Spleen (tissue), 7 donors: ENCODE measurements around the gene DEK.

ENCODE experiments used
- CTCF ChIP-seq, 11 experiments: fragments of 200-600 bp in 7 of 11; fragments of 450-650 bp in 4 of 11; sonication (generic) in 4 of 11; IDR thresholded peaks in 8 of 11; conservative IDR thresholded peaks in 3 of 11; 1 replicate in 7 of 11; 2 replicates in 4 of 11; pipeline versions ENCODE4 v1.4.0 to v1.8.0; 2016 to 2021; ENCODE audit warnings: antibody characterized with exemption in 11 of 11, inconsistent platforms in 4 of 11, mild to moderate bottlenecking in 1 of 11
- POLR2A ChIP-seq, 3 donors: fragments of 450-650 bp; IDR thresholded peaks; one replicate each; pipeline ENCODE4 v1.5.1; 2017; ENCODE audit warnings: antibody characterized with exemption in 3 of 3, mild to moderate bottlenecking in 1 of 3
- POLR2AphosphoS5 ChIP-seq, 3 donors: sonication (generic); formaldehyde crosslinking; IDR thresholded peaks; one replicate each; pipeline ENCODE4 v1.5.1; 2017; ENCODE audit warnings: antibody characterized with exemption in 3 of 3
- donor health status: DM: no; HTN: no; CAD: no; lungs with moderate emphysema.
- donor health status: DM: no; HTN: no; CAD: no.
- donor health status: DM: no; HTN: no; CAD: no.

GRCh38 chr6:18213439-18213838, 50.9 kb downstream of the DEK start:
- no peak for TF ChIP-seq POLR2A (IDR thresholded peaks at IDR 0.05)
- no peak for TF ChIP-seq CTCF (IDR thresholded peaks at IDR 0.05 in 8 of 11, conservative IDR thresholded peaks at IDR 0.05 in 3 of 11)
- no peak for TF ChIP-seq POLR2AphosphoS5 (IDR thresholded peaks at IDR 0.05)
